HepG2 (cell line): ENCODE data around the gene SOWAHA. TPM values are rescaled to one million over a fixed set of nuclear protein-coding genes. Genes with fewer than 3 reads are reported as not detected.

ENCODE experiments used
- BCLAF1 ChIP-seq: fragments of 450-650 bp; IDR thresholded peaks from 2 replicates; pipeline ENCODE4 v1.6.1; 2017; ENCODE audit warnings: mild to moderate bottlenecking
- EZH2 ChIP-seq: conservative IDR thresholded peaks from 2 replicates; pipeline ENCODE4 v1.6.1; 2012; ENCODE audit warnings: mild to moderate bottlenecking, low read depth, low read length, moderate library complexity
- MATR3 ChIP-seq: sonication (generic); formaldehyde crosslinking; IDR thresholded peaks from 2 replicates; pipeline ENCODE4 v1.4.0; 2020; ENCODE audit warnings: missing genetic modification reagents
- MBNL3 ChIP-seq: fragments of 250-450 bp; sonication (Bioruptor Pico); conservative IDR thresholded peaks from 2 replicates; pipeline ENCODE4 v1.8.0; 2022; ENCODE audit warnings: mild to moderate bottlenecking, inconsistent platforms
- NFE2L1 ChIP-seq: sonication (generic); formaldehyde crosslinking; IDR thresholded peaks from 2 replicates; pipeline ENCODE4 v1.4.0; 2020; ENCODE audit warnings: missing genetic modification reagents, mild to moderate bottlenecking, borderline replicate concordance
- SCMH1 ChIP-seq: sonication (generic); formaldehyde crosslinking; IDR thresholded peaks from 2 replicates; pipeline ENCODE4 v1.9.0; 2021; ENCODE audit warnings: missing genetic modification reagents, mild to moderate bottlenecking, borderline replicate concordance
- SSRP1 ChIP-seq: IDR thresholded peaks from 2 replicates; pipeline ENCODE4 v1.6.1; 2016; ENCODE audit warnings: control low read depth
- TCF7 ChIP-seq: sonication (generic); IDR thresholded peaks from 2 replicates; pipeline ENCODE4 v1.6.1; 2016; ENCODE audit warnings: antibody characterized with exemption, low read depth
- ZNF280B ChIP-seq: sonication (generic); formaldehyde crosslinking; IDR thresholded peaks from 2 replicates; pipeline ENCODE4 v1.5.0; 2020; ENCODE audit warnings: missing genetic modification reagents, mild to moderate bottlenecking, borderline replicate concordance
- ZNF335 ChIP-seq: sonication (generic); formaldehyde crosslinking; IDR thresholded peaks from 2 replicates; pipeline ENCODE4 v1.4.0; 2020; ENCODE audit warnings: missing genetic modification reagents
- ZNF33B ChIP-seq: sonication (generic); formaldehyde crosslinking; IDR thresholded peaks from 2 replicates; pipeline ENCODE4 v1.5.1; 2020; ENCODE audit warnings: mild to moderate bottlenecking, missing genetic modification reagents
- ZNF781 ChIP-seq: sonication (generic); formaldehyde crosslinking; IDR thresholded peaks from 2 replicates; pipeline ENCODE4 v1.5.1; 2020; ENCODE audit warnings: borderline replicate concordance, mild to moderate bottlenecking, missing genetic modification reagents; ENCODE audit errors: not compliant biosample characterization
- polyA plus RNA-seq, 8 experiments: library from polyadenylated mRNA; depleted of rRNA in 3 of 8; stranded (reverse) in 7 of 8; unstranded in 1 of 8; fragments of >200 nt; fragmentation: Illumina TruSeq in 4 of 8; extraction: Trizol in 4 of 8; gene quantifications; 2 replicates each; pipeline versions ENCODE4 v1.2.1 to v1.2.3, GENCODE V29; 2011 to 2016; ENCODE audit warnings: low read depth in 4 of 8, missing spikeins in 1 of 8, mixed read lengths in 1 of 8; ENCODE audit not compliant: insufficient read depth in 1 of 8
- total RNA-seq, 5 experiments: library from RNA; depleted of rRNA; stranded (reverse); fragments of >200 nt; fragmentation: Illumina TruSeq; extraction: Trizol; gene quantifications; 2 replicates each; pipeline ENCODE4 v1.2.3, GENCODE V29; 2016; ENCODE audit warnings: low read depth in 1 of 5

Gene SOWAHA
- total and polyA plus RNA-seq, 2 of the 13 experiments (the other 11 are each of a cell fraction or from before 2014, with no cell fraction given): 0.95 to 1.9 TPM

- TF ChIP-seq BCLAF1: no peak
- no peak for TF ChIP-seq ZNF280B
- no peak for TF ChIP-seq MATR3 (CRISPR knock-in tag)
- no peak for TF ChIP-seq MBNL3 (CRISPR knock-in tag)
- TF ChIP-seq ZNF781 (CRISPR knock-in tag): no peak
- no peak for TF ChIP-seq SCMH1 (CRISPR knock-in tag)
- TF ChIP-seq SSRP1 (CRISPR knock-in tag): no peak
- no peak for TF ChIP-seq TCF7
- TF ChIP-seq ZNF33B (CRISPR knock-in tag): no peak
- no peak for TF ChIP-seq EZH2
- no peak for TF ChIP-seq NFE2L1
- no peak for TF ChIP-seq ZNF335 (CRISPR knock-in tag)
- TF ChIP-seq, all 625 proteins: peak for 0
Measured at GRCh38 chr5:132785365-132785764, 27.7 kb upstream of the SOWAHA start (continued).
